C1 segment of cervical spinal cord (tissue), 14 donors: ENCODE results near the gene CASP8.

Experiments used
- DNase-seq, 14 donors: peaks; one replicate each; lab custom pipeline; 2025; lab: John Stamatoyannopoulos, UW

The CASP8 gene

DNA sequence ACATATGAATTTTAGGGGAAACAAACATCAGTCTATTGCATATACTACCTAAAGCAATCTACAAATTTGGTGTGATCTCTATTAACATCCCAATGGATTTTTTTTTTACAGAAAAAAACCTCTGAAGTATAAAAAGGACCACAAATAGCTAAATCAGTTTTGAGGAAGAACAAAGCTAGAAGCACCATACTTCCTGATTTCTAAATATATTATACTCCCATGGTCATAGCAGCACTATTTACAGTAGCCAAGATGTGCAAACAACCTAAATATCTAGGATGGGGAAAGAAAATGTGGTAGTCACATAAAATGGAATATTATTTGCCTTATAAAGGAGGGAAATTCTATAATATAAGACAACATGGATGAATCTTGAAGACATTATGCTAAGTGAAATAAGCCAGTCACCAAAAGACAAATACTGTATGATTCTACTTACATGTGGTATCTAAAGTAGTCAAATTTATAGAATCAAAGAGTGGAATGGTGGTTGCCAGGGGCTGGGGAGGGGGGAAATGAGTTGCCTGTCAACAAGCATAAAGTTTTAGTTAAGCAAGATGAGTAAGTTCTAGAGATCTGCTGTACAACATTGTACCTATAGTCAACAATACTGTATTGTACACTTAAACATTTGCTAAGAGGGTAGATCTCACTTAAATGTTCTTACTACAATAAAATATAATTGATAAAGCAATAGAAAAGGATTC is 17.6 kb upstream of the CASP8 start:
- DNase-seq, result no peak

DNA sequence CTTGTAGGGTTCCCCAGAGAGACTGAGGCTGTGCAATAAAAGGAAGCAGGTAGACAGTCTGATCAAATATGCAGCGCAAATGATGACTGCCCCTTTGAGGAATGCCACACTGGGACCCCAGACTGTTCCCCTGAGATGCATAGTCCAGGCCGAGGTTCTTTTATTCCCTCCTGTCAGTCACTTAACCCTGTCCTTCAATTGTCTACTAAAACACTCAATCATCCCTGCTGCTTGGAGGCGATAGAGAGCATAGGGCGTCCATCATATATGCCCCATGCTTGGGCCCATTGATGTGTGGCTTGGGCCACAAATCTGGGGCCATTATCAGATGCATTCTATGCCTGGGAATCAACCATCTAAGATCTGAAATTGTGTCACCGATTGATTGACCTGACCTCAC is 15.5 kb upstream of the CASP8 start:
- DNase-seq, result no peak

DNA sequence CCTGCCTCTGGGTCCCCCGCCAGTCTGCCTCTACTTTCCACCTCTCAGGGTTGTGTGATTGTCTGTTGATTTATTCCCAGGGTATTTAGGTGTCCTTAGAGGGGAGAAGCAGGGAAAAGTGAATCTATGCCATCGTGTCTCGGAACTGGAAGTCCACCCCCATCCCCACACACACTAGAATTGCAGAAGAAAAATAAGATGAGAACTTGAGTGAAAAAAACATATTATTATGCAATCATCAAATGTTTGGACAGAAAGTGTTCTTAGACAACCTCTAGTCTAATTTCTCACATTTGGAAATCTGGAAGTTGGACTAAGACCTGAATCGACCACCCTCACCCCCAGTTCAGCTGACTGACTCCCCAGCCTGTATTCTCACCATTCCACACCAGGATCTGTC is 14.1 kb upstream of the CASP8 start:
- no peak for DNase-seq

DNA sequence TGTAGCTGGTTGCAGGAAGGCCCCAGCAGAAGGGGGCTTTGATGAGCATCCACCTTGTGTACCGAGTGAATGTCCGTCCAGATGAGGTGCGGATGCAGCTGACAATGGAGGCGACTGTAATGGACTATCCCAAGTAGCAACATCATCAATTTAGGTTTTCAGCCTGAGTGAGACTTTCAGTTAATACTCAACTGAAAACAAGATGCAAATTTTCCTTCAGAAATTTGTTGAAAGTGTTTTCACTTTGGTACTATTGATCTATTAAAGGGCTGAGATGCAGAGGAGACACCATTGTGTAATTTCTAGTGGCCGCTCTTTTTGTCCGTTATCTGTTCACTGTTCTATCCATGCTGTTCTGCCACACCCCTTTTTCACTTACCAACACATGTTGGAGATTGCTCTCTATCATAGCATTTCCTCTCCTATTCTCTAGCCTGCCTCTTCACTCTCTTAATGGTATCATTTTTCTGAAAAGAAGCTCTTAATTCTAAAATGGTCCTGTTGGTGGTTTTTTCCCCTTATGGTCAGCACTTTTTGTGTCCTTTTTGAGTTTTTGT is 12.0 kb upstream of the CASP8 start:
- DNase-seq, result no peak

DNA sequence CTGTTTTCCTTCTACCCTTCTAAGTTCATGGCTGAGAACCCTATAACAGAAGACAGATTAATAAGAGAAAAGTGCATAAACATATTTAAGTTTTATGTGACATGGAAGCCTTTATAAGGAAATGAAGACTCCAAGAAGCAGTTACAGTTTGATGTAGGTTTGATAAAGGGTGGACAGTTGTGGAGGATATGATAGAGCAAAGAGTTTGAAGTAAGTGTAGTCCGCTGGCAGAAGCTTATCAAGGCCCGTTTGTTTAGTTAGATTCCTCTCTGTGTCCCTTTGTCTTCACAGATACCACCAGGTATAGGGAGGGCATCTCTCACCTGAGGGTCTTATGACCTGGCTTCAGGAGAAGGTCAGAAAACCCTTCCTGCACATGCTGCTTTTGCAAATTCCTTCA is 10.4 kb upstream of the CASP8 start:
- DNase-seq, result no peak

DNA sequence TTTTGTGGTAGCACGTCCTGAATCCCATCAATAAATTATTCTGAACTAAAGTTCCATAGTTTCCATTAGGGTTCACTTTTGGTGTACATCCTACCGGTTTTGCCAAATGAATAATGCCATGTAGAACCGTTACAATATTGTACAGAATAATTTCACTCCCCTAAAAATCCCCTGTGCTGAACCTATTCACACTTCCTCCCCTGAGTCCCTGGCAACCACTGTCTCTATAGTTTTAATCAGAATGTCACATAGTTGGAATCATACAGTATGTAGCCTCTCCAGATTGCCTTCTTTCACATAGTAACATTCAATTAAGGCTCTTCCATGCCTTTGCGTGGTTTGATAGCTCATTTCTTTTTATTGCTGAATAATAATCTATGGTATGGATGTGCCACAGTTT is 9.6 kb upstream of the CASP8 start:
- DNase-seq, result no peak

DNA sequence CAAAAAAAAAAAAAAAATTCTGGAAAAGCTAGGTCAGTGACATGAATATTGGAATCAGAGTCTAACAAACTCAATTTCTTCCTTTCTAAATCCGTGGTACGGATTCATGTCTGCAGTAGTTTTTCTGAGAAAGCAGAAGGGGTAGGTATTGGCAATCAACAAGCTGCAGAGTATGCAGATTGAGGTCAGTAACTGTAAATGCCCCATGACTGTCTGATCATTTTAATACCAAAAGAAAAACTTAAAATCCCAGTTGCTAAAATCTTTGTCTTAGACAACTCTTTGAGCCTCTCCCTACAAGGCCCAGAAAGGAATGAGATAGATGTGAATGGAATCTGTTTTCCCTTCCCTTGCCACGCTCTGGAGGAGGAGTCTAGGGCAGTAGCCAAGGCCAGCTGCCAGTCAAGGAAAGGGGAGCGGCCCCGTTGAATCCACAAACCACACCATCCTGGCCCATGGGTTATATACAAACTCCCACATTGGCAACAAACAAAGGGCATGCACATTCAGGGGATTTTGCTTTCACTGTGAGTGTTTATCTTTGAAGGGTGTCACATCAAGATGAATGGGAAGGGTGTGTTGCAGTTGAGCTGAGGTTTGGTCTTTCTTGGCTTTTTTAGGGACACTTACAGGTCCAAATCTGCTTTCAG is 6.1 kb upstream of the CASP8 start:
- no peak for DNase-seq

DNA sequence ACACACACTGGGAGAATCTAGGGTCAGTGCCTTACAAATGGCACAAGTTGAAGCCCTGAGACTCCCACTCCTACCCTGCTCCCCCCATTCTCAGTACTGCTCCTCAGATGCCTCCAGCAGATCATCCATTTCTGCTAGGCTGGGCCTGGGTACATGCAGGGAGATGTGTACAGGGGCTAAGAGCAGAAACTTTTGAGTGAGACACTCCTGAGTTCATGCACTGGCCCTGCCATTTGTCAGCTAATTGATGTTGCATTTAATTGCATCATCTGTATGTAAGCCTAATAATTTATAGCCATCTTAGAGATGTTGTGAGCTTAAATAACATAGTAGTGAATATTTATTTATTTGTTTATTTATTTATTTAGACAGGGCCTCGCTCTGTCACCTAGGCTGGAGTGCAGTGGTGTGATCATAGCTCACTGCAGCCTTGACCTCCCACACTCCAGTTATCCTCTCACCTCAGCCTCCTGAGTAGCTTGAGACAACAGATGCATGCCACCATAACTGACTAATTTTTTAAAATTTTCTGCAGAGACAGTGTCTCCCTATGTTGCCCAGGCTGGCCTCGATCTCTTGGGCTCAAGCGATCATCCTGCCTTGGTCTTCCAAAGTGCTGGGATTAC is 4.8 kb upstream of the CASP8 start:
- DNase-seq, result no peak

DNA sequence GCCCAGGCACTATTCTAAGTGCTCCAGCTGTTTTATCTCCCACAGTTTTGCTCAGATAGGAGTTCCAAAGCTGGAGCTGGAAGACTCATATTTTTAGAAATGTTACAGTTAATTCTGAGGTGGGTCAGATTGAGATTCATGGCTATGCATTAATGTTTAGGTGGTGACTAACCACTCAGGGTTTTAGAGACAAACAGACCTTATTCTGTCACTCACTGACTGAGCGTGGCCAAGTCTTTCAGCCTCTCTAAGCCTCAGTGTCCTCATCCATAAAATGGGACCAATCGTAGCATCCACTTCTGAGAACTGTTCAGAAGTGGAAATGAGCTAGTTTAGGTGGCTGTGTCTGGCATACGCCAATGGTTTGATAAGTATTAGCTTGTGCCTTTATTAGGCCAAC is 4.3 kb upstream of the CASP8 start:
- no peak for DNase-seq

DNA sequence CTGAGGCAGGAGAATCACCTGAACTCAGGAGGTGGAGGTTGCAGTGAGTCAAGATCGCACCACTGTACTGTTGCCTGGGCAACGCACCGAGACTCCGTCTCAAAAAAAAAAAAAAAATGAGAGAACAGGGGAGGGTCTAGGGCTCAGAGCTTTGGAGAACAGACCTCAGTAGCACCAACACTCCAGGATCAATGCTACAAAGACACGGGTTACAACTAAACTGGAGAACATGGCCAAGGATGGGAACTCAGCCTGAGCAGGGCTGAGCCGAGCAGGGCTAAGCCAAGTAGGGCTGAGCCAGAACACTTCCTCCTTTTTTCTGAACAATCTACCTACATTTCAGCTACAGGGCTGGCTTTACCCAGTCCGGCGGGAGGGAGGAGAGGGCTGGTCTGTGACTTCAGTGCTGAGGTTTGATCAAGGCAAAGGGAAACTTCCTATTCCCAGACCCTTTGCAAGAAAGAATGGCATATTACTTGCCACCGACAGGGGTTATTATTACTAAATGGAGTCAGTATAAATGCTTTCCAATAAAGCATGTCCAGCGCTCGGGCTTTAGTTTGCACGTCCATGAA is 2.9 kb upstream of the CASP8 start:
- DNase-seq, result peak in 3 of 14 donors; percentile 18 to 27 (median 18)

DNA sequence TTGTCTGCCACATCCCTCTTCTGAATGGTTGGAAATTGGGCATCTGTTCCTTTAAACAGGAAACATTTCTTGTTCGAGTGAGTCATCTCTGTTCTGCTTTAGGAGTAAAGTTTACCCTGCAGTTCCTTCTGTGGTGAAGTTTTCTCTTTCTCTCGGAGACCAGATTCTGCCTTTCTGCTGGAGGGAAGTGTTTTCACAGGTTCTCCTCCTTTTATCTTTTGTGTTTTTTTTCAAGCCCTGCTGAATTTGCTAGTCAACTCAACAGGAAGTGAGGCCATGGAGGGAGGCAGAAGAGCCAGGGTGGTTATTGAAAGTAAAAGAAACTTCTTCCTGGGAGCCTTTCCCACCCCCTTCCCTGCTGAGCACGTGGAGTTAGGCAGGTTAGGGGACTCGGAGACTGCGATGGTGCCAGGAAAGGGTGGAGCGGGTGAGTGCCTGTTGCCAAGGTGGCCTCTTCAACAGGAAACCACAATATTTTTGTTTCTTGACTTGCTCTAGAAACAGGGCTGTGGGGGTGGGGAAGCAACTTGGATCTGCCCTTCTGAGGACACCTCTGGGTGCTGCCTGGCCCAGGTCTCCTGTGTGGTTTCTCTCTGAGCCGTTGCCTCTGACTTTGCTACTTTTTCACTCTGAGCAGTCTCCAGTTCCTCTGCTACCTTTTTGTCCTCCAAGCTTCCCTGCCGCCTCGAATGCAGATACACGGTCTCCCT is 2.2 kb upstream of the CASP8 start:
- peak in 4 of 14 donors; percentile 21 to 44 (median 33) for DNase-seq

DNA sequence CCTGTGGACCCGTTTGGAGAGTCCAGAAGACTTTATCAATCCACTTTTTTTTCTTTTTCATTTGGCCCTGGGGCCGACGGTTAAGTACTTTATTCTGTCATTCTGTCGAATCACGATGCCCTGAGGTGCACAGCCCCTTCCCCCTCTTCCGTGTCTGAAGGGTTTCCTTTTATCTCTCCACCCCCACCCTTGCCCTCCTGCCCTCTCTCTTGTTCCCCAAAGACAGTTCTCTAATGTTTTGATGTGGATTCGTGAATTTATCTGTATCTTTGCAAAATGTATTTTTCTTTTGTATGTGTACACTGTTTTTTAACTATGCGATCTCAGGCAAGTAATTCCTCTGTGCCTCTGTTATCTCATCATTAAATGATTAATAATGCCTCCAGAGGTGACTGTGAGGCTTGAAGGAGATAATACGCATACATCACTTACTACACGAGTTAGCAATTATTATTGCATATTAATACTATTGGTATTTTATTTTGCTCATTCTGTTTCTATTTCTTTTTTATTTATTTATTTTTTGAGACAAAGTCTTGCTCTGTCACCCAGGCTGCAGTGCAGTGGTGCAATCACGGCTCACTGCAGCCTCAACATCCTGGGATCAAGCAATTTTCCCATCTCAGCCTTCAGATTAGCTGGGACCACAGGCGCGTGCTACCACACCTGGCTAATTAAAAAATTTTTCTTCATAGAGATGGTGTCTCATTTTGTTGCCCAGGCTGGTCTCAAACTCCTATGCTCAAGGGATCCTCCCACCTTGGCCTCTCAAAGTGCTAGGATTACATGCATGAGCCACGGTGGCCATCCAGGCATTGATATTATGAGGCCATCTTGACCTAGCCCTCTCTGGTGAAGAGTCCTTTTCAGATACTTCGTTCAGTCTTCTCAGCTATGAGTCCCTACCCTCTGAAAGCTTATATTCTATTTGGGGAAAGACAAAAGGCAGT is 1.4 kb upstream of the CASP8 start:
- DNase-seq, result no peak

DNA sequence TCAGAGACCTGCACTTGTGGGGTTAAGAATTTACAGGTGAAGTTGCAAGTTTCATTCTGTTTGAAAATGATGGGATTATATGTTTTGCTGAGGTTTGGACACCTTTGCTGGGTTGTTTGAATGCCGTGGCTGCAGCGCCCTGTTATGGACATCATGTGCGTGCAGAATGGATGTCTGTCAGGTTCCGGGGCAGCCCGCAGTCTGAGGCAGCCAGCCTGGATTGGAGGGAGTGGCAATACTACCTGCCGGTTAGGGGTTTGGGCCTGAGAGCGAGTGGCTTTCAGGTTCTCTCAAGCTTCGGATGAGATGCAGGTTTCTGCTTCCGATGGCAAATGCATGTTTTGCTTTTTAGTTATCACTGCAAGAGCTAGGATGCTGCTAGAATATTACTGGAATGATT is 1.1 kb downstream of the CASP8 start:
- no peak for DNase-seq

DNA sequence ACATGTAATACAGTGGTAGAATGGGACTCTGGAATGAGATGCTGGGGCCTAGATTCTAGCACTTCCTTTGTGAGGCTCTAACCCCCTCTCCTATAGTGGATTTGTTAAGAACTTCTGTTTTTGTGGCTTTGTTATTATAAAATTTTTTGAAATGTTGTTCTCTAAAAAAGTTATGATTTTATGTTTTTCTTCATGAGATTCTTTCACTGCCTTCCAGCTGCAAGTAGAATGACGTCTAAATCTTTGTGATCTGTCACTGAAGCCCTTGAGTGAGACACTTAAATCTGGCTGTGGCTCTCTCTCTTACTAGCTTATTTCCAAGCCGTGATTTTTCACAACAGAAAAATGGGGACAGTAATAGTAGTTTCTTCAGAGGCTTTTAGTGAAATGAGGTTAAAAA is 1.6 kb downstream of the CASP8 start:
- DNase-seq, result no peak

DNA sequence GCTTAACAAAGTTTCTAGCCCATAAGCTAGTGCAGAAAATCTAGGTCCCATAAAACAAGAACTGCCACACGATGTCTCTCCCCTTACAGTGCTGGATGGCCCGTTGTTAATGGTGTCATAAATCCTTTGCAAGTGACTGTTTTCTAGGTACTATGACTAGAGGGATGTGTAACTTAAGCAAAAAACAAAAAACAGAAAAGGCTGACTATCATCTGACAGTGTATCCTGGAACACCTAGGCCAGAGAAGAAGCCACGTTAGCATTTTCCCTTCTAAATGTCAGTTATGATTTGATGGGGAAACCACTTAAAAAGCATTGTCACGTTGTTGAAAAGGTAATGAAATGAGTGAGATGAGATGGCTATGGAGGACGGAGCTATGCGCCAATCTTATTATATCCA is 2.4 kb downstream of the CASP8 start:
- DNase-seq, result no peak

DNA sequence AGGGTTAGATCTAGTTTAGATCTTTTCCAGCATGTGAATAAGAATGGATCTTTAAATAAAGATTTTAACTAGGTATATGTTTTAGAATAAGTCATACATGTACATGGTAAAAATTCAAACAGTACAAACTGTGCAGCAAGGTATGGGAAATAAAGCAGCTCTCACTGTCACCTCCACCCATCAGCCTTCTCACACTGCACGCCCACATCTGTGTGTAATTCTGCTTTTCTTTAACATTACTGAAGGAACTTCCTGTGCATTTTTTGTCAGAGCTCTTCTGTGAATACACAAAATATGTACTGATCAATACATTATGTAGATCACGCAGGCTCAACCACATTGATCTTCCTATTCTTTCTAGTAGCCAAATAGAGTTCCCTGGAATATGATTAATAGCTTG is 3.4 kb downstream of the CASP8 start:
- no peak for DNase-seq

DNA sequence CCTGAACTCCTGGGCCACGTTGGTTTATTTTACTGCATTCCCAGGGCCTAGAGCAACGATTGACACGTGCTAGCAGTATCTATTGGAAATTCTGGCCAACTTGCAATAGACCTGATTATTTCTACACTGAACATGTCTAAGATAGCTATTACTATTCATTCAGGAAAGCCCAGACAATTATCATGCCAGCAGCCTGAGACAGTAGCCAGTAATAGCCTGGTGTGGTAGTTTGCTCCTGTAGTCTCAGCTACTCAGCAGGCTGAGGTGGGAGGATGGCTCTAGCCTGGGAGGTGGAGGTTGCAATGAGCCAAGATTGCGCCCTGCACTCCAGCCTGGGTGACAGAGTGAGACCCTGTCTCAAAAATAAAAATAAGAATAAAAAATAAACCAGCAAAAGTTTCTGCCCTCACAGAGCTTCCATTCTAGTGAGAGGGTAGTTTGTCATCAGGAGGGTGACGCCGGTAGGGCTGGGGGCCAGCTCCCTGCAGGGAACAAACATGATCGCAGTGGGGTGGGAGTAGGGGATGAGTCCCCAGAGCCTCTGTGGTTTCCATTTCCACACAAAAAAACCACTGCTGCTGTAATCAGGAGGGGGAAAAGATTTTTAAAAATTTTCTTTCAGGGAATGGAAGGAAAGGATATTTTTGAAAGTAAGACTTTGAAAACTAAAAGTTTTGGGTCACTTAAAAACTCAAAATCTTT is 4.3 kb downstream of the CASP8 start:
- DNase-seq, result no peak

DNA sequence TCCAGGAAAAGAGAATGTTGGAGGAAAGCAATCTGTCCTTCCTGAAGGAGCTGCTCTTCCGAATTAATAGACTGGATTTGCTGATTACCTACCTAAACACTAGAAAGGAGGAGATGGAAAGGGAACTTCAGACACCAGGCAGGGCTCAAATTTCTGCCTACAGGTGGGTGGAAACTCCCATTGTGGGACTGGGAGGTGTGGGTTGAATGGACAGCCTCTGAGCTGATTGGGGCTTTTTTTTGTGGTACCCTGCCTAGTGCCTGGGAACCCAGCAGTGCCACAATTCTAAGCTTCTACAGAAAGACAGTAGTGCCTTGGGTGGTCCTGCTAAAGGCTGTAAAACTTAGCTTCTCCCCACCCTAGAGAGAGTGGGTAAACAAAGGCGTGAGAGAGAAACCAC is 6.3 kb downstream of the CASP8 start:
- DNase-seq, result no peak

DNA sequence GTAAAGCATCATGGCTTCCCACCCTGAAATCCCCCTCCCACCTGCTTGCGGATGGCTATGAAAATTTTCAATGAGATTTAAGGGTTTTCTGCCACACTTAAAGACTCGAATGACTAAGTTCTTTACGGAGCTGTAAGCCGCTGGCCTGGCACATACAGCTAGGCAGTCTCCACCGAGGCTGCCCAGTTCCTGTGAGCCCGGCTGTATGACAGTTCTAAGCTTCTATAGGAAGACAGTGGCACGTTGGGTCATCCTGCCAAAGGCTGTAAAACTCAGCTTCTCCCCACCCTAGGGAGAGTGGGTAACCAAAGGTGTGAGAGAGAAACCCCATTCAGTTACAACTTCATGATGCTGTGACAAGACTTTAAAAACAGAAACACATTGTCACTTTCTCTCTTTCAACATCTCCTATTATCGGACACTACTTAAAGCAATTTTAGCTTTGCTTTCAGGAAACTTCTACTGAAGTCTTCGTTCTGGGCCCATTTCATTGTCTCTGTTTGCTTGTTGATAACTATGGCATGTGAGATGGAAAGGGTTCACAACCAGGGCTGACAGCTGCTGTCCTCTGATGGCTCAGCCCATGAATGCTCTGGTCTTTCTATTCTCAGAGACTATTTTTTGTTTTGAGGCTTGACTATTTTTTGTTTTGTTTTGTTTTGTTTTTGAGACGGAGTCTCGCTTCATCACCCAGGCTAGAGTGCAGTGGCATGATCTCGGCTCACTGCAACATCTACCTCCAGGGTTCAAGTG is 7.1 kb downstream of the CASP8 start:
- no peak for DNase-seq
